KMS-11 (cell line): ENCODE measurements around the gene DCBLD2.
A peak's percentile ranks its signal among the peaks of the same experiment; 100 is the strongest.

Experiments used
- H2AFZ ChIP-seq: fragments of 200-600 bp; sonication (generic); 2 replicates; pipeline ENCODE4 v1.6.1; 2016; ENCODE audit warnings: antibody characterized with exemption, mixed run types, low read depth
- H3K27ac ChIP-seq: fragments of 200-600 bp; sonication (generic); 2 replicates; pipeline ENCODE4 v1.6.1; 2016; ENCODE audit warnings: mild to moderate bottlenecking, mixed run types
- H3K27me3 ChIP-seq: fragments of 200-600 bp; sonication (generic); 2 replicates; pipeline ENCODE4 v1.6.1; 2017; ENCODE audit warnings: mild to moderate bottlenecking, low read depth, mixed run types, moderate library complexity; ENCODE audit not compliant: insufficient read depth
- H3K36me3 ChIP-seq: fragments of 200-600 bp; sonication (generic); 2 replicates; pipeline ENCODE4 v1.6.1; 2017; ENCODE audit warnings: mild to moderate bottlenecking, mixed run types; ENCODE audit not compliant: insufficient read depth
- H3K4me1 ChIP-seq: fragments of 200-600 bp; sonication (generic); 2 replicates; pipeline ENCODE4 v1.6.1; 2016; ENCODE audit warnings: mild to moderate bottlenecking, low read depth, mixed run types; ENCODE audit not compliant: poor library complexity, severe bottlenecking
- H3K4me2 ChIP-seq: fragments of 200-600 bp; sonication (generic); 2 replicates; pipeline ENCODE4 v1.7.0; 2016; ENCODE audit warnings: mild to moderate bottlenecking, mixed run types
- H3K4me3 ChIP-seq: fragments of 200-600 bp; sonication (generic); IDR thresholded peaks from 2 replicates; pipeline ENCODE4 v1.6.1; 2017; ENCODE audit warnings: low read depth, low read length, mixed read lengths; ENCODE audit not compliant: insufficient read depth
- H3K79me2 ChIP-seq: fragments of 200-600 bp; sonication (generic); 2 replicates; pipeline ENCODE4 v1.6.1; 2016; ENCODE audit warnings: low read depth, mixed run types; ENCODE audit not compliant: insufficient read depth
- H3K9ac ChIP-seq: fragments of 200-600 bp; sonication (generic); 2 replicates; pipeline ENCODE4 v1.6.1; 2016; ENCODE audit warnings: mild to moderate bottlenecking, mixed run types
- H4K20me1 ChIP-seq: fragments of 200-600 bp; sonication (generic); 2 replicates; pipeline ENCODE4 v1.6.1; 2016; ENCODE audit warnings: mild to moderate bottlenecking, mixed run types; ENCODE audit not compliant: insufficient read depth
- TF ChIP-seq, protein P1 (sequence below): fragments of 200-600 bp; sonication (generic); conservative IDR thresholded peaks from 2 replicates; pipeline ENCODE4 v1.6.1; 2017; ENCODE audit warnings: low read depth, mild to moderate bottlenecking, antibody characterized with exemption, low read length, moderate library complexity, mixed read lengths

Gene DCBLD2

DNA sequence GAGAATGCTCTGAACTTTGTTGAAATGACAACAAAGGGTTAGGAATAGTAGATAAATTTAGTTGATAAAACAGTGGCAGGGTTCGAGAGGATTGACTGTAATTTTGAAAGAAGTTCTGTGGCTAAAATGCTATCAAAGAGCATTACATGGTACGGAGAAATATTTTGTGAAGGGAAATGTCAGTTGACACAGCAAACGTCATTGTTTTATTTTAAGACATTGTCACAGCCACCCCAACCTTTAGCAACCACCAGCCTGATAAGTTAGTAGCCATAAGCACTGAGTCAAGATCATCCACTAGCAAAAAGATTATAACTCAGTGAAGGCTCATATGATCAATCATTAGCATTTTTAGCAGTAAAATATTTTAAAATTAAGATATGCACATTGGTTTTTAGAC is 147.0 kb downstream of the DCBLD2 start:
- Histone ChIP-seq H4K20me1 (0 out of 2 replicates have a peak, but pooled peaks cover 4% of the 10 kb centered on the region), H3K4me1 (peaks cover 43% of the 10 kb centered on the region), H3K27me3 (no peaks in the 10 kb centered on the region), H2AFZ (no peak overlapping the region), H3K27ac (no peak overlapping the region), H3K4me3 (no peak overlapping the region), H3K36me3 (peaks cover 3% of the 10 kb centered on the region), H3K4me2 (no peak overlapping the region), H3K9ac (no peak overlapping the region), H3K79me2 (peaks cover 67% of the 10 kb centered on the region)
- TF ChIP-seq, protein P1, sequence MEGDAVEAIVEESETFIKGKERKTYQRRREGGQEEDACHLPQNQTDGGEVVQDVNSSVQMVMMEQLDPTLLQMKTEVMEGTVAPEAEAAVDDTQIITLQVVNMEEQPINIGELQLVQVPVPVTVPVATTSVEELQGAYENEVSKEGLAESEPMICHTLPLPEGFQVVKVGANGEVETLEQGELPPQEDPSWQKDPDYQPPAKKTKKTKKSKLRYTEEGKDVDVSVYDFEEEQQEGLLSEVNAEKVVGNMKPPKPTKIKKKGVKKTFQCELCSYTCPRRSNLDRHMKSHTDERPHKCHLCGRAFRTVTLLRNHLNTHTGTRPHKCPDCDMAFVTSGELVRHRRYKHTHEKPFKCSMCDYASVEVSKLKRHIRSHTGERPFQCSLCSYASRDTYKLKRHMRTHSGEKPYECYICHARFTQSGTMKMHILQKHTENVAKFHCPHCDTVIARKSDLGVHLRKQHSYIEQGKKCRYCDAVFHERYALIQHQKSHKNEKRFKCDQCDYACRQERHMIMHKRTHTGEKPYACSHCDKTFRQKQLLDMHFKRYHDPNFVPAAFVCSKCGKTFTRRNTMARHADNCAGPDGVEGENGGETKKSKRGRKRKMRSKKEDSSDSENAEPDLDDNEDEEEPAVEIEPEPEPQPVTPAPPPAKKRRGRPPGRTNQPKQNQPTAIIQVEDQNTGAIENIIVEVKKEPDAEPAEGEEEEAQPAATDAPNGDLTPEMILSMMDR: no peak

DNA sequence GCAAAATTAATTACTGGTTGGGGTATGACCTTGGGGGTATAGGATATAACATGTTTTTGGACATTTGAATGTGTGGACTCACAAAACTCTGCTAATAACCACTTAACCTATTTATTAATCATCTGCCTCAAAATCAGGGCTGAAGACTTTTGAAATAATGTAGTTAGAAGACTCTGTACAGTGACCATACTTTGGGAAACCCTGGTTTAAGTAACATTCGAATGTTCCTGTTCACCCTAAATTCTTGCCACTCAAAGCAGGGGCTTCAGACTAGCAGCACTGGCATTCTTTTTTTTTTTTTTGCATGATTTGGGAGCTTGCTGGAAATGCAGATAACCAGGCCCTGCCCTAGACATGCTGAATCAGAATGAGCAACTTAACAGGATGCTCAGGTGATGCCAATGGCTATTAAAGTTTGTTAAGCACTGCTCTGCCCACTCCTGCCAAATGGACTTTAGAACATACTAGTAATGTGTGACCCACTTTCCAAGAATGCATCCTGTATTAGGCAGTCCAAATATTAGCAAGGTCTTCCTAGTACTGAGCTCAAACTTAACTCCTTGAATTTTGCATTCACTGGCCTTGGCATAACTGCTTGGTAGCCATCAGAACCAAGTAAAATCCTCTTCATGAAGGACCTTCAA is 151.1 kb downstream of the DCBLD2 start:
- Histone ChIP-seq H2AFZ (no peak overlapping the region), H3K4me3 (no peak overlapping the region), H3K4me1 (peaks cover 62% of the 10 kb centered on the region), H3K36me3 (no peaks in the 10 kb centered on the region), H3K27me3 (no peaks in the 10 kb centered on the region), H3K79me2 (peaks cover 73% of the 10 kb centered on the region), H3K4me2 (no peak overlapping the region; the same call in 1 of the 2 replicates), H4K20me1 (0 out of 2 replicates have a peak, but pooled peaks cover 4% of the 10 kb centered on the region), H3K9ac (no peak overlapping the region), H3K27ac (no peak overlapping the region)
- TF ChIP-seq, protein P1: no peak

DNA sequence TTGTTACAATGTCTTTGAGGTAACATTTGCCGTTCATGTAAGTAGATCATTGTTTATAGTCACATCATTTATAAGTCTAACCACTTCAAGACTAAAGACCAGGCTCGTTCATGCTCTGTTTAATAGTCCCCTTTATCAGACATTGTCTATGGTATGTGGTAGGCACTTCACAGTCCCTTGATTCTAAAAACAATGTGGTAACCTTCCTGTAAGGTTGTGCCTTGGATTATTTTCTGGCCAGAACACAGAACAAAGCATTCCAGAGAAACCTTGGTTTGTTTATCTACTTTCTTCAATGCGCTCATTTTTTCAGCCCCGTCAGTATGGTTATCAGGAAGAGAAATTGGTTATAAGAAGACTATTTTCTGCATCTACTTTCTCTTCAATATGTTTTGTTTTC is 154.6 kb downstream of the DCBLD2 start:
- Histone ChIP-seq H3K36me3 (no peaks in the 10 kb centered on the region), H4K20me1 (peaks cover 8% of the 10 kb centered on the region; the same call in 1 of the 2 replicates), H3K4me3 (no peak overlapping the region), H3K4me1 (peaks cover 95% of the 10 kb centered on the region), H3K9ac (no peak overlapping the region), H3K4me2 (no peak overlapping the region; the same call in 1 of the 2 replicates), H3K27ac (no peak overlapping the region), H3K79me2 (peaks cover 82% of the 10 kb centered on the region), H2AFZ (no peak overlapping the region), H3K27me3 (no peaks in the 10 kb centered on the region)
- TF ChIP-seq, protein P1: no peak

DNA sequence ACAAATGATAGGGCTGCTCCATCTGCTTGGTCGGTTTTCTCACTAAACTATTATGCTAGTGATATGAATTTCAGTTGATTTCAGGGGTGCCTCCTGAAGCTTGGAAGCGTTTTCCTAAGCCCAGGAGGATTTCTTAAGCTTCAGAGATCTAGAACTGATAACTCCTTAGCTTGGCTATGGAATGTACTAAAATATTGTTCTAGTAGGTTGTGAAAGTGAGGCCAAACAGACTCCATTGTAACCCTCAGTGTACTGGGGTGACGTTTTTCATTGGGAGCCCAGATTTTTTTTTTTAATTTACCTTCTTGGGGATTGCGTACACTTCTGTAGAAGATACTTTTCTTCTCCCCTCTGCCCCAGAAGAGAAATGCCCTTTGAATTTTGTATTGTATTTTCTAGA is 155.4 kb downstream of the DCBLD2 start:
- Histone ChIP-seq H3K4me2 (peak overlapping the region; percentile 59; the same call in 1 of the 2 replicates), H3K27ac (no peak overlapping the region; the same call in 1 of the 2 replicates), H3K4me1 (peaks cover 95% of the 10 kb centered on the region), H4K20me1 (peaks cover 4% of the 10 kb centered on the region; the same call in 1 of the 2 replicates), H2AFZ (no peak overlapping the region), H3K27me3 (no peaks in the 10 kb centered on the region), H3K79me2 (peaks cover 86% of the 10 kb centered on the region), H3K9ac (no peak overlapping the region), H3K36me3 (no peaks in the 10 kb centered on the region), H3K4me3 (no peak overlapping the region)
- TF ChIP-seq, protein P1: no peak
